Endothelial cell of umbilical vein (primary cell): ENCODE data around the gene EBF4. TPM values are rescaled to one million over a fixed set of nuclear protein-coding genes. Genes with fewer than 3 reads are reported as not detected.

ENCODE experiments used
- BruUV-seq: library from RNA; stranded (reverse); fragments of 400-500 nt; replicated peaks from 2 replicates; lab custom pipeline; 2021; lab: Mats Ljungman, UMichigan
- CTCF ChIA-PET: fragments of 300-600, 350-600 bp; sonication (Branson Sonifier 250); formaldehyde crosslinking; loops from one replicate; lab custom pipeline; 2021; ENCODE audit warnings: antibody characterized with exemption, inconsistent platforms; lab: Charles Lee
- POLR2A ChIA-PET: fragments of 300-600, 350-600 bp; sonication (Branson Sonifier 250); formaldehyde crosslinking; loops from one replicate; lab custom pipeline; 2021; ENCODE audit warnings: antibody characterized with exemption, inconsistent platforms; lab: Charles Lee
- DNase-seq: peaks from one replicate; pipeline ENCODE4 v3.0.0-alpha.2; 2011; ENCODE audit warnings: low read depth, low spot score
- FAIRE-seq: peaks from 2 replicates; lab custom pipeline; 2011; peaks lifted over from hg19 to GRCh38; lab: Jason Lieb, UNC
- H2AFZ ChIP-seq: 2 replicates; pipeline ENCODE4 v1.6.0; 2012; ENCODE audit warnings: low read depth, low read length, control low read depth, inconsistent platforms
- H3K27ac ChIP-seq: 2 replicates; pipeline ENCODE4 v1.5.1; 2011; ENCODE audit warnings: low read depth, mild to moderate bottlenecking, control low read depth, low read length, moderate library complexity; ENCODE audit not compliant: insufficient read depth
- H3K27me3 ChIP-seq, 2 experiments: 2 replicates each; pipeline versions ENCODE4 v1.6.0 to v1.6.1; 2011; ENCODE audit warnings: low read length in 2 of 2, mixed read lengths in 1 of 2; ENCODE audit not compliant: control insufficient read depth in 2 of 2, insufficient read depth in 2 of 2
- H3K36me3 ChIP-seq, 2 experiments: 2 replicates in 1 of 2; 3 replicates in 1 of 2; pipeline ENCODE4 v1.5.1; 2011; ENCODE audit warnings: low read length in 2 of 2, mild to moderate bottlenecking in 1 of 2, moderate library complexity in 1 of 2; ENCODE audit not compliant: control insufficient read depth in 2 of 2, insufficient read depth in 2 of 2; ENCODE audit errors: extremely low read depth in 1 of 2
- H3K4me1 ChIP-seq: 3 replicates; pipeline ENCODE4 v1.5.1; 2011; ENCODE audit warnings: mild to moderate bottlenecking, low read length; ENCODE audit not compliant: control insufficient read depth, insufficient read depth; ENCODE audit errors: extremely low read depth
- H3K4me2 ChIP-seq: 2 replicates; pipeline ENCODE4 v1.6.1; 2011; ENCODE audit warnings: low read length, control low read depth, mixed read lengths; ENCODE audit not compliant: insufficient read depth
- H3K4me3 ChIP-seq, 3 experiments: fragments of 200-600 bp in 1 of 3; sonication (generic), shearing (Covaris generic) in 1 of 3; replicated peaks in 1 of 3; 2 replicates each; pipeline ENCODE4 v1.5.1; 2011 to 2016; ENCODE audit warnings: control low read depth in 3 of 3, low read length in 3 of 3, mild to moderate bottlenecking in 2 of 3, inconsistent platforms in 1 of 3, low read depth in 1 of 3, moderate library complexity in 1 of 3; ENCODE audit not compliant: insufficient read depth in 1 of 3
- H3K79me2 ChIP-seq: 2 replicates; pipeline ENCODE4 v1.6.0; 2012; ENCODE audit warnings: low read length, inconsistent platforms; ENCODE audit not compliant: control insufficient read depth, insufficient read depth
- H3K9ac ChIP-seq: replicated peaks from 2 replicates; pipeline ENCODE3; 2011; ENCODE audit warnings: low read length, control low read depth; ENCODE audit not compliant: insufficient read depth; ENCODE audit errors: extremely low read depth
- H3K9me1 ChIP-seq: replicated peaks from 3 replicates; pipeline ENCODE4 v1.6.0; 2011; ENCODE audit warnings: mild to moderate bottlenecking, low read length; ENCODE audit not compliant: control insufficient read depth, insufficient read depth; ENCODE audit errors: extremely low read depth
- H3K9me3 ChIP-seq: replicated peaks from 2 replicates; pipeline ENCODE4 v1.5.1; 2012; ENCODE audit warnings: low read length, inconsistent platforms; ENCODE audit not compliant: control insufficient read depth, insufficient read depth
- H4K20me1 ChIP-seq: replicated peaks from 2 replicates; pipeline ENCODE3; 2011; ENCODE audit warnings: mild to moderate bottlenecking, low read length; ENCODE audit not compliant: control insufficient read depth, insufficient read depth; ENCODE audit errors: extremely low read depth
- EZH2 ChIP-seq: IDR thresholded peaks from 2 replicates; pipeline ENCODE4 v1.6.1; 2012; ENCODE audit warnings: borderline replicate concordance, low read depth, mild to moderate bottlenecking, moderate library complexity, low read length, inconsistent platforms; ENCODE audit not compliant: severe bottlenecking
- FOS ChIP-seq: IDR thresholded peaks from 2 replicates; pipeline ENCODE4 v1.6.1; 2011; ENCODE audit warnings: mild to moderate bottlenecking, low read length, moderate library complexity, borderline replicate concordance; ENCODE audit not compliant: insufficient read depth
- GATA2 ChIP-seq: IDR thresholded peaks from 2 replicates; pipeline ENCODE4 v1.7.0; 2011; ENCODE audit warnings: low read depth, mild to moderate bottlenecking, moderate library complexity, mixed read lengths, low read length; ENCODE audit not compliant: insufficient read length, insufficient read depth
- JUN ChIP-seq: IDR thresholded peaks from 2 replicates; pipeline ENCODE4 v1.6.1; 2011; ENCODE audit warnings: borderline replicate concordance, low read depth; ENCODE audit not compliant: insufficient read length, insufficient read depth
- MYC ChIP-seq: IDR thresholded peaks from one replicate; pipeline ENCODE4 v1.6.1; 2011; ENCODE audit warnings: mild to moderate bottlenecking, low read depth, low read length
- POLR2AphosphoS5 ChIP-seq: IDR thresholded peaks from 2 replicates; pipeline ENCODE4 v1.6.1; 2012; ENCODE audit warnings: low read depth, mild to moderate bottlenecking, control low read depth, low read length, moderate library complexity; ENCODE audit not compliant: insufficient read depth
- dilution Hi-C: fragments of 300-500 bp; cut with MboI; formaldehyde crosslinking; loops from one replicate; pipeline ENCODE4 v1.15.0; 2019; ENCODE audit warnings: low sequenced_read_pairs; ENCODE audit not compliant: extremely low pct_ligation_motif_present
- intact Hi-C: fragments of 100-400 bp; cut with micrococcal nuclease; formaldehyde crosslinking; loops from one replicate; pipeline ENCODE4 v1.10.0; 2022
- polyA plus RNA-seq, 4 experiments: library from polyadenylated mRNA; depleted of rRNA in 3 of 4; stranded (reverse) in 3 of 4; unstranded in 1 of 4; fragments of >200 nt; gene quantifications; 2 replicates each; pipeline versions ENCODE4 v1.2.1 to v1.2.3, GENCODE V29; 2011 to 2012; ENCODE audit warnings: missing spikeins in 1 of 4
- total RNA-seq: library from RNA; stranded (reverse); gene quantifications from 2 replicates; pipeline ENCODE4 v1.2.3, GENCODE V29; 2021
- TF ChIP-seq, protein P1 (sequence below), 2 donors: IDR thresholded peaks; 1 replicate in 1 of 2; 2 replicates in 1 of 2; pipeline ENCODE4 v1.5.1; 2011; ENCODE audit warnings: low read length in 2 of 2, mild to moderate bottlenecking in 2 of 2, moderate library complexity in 2 of 2, control low read depth in 1 of 2, inconsistent platforms in 1 of 2, low read depth in 1 of 2; ENCODE audit not compliant: insufficient read depth in 1 of 2; ENCODE audit errors: extremely low read depth in 1 of 2
- TF ChIP-seq, protein P2 (sequence below): IDR thresholded peaks from 2 replicates; pipeline ENCODE4 v1.6.1; 2011; ENCODE audit not compliant: insufficient read depth, insufficient read length

Gene EBF4
- total and polyA plus RNA-seq, 2 donors (not counting 3 experiments of a cell fraction or from before 2014, with no cell fraction given) = 2.7 to 3.4 TPM

DNA sequence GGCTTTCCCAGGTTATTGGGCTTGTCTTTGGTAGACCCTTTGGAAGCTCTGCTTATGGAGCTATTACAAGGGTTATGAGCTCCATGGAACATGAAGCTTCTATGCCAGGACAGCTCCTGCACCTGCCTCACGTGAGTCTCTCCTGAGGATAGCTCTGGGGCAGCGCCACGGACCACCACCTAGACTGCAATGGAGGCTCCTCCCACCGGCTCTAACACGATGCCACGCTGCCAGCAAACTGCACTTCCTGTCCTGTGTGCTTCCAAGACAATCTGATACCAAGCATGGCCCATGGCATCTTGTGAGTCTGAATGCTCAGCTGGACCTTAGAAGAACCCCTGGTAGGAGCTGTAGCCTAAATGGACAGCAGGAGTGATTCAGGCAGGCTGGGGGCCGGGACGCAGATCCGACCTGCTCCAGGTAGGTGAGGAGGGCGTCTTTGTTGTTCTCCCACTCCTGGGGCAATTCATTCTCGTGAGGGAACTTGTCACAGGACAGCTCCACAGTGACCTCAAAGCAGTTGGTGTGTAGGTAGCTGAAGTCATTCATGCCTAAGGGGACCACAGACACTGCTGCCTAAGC lies 102.4 kb downstream of the EBF4 start:
- H3K9ac ChIP-seq = no peak overlapping the region
- H3K36me3 ChIP-seq = no peaks in the 10 kb centered on the region
- no peaks in the 10 kb centered on the region for H4K20me1 ChIP-seq
- ChIA-PET CTCF (no interaction called here), POLR2A (no interaction called here)
- H2AFZ ChIP-seq = no peak overlapping the region
- H3K27me3 ChIP-seq = peaks cover 8 to 11% of the 10 kb centered on the region in 2 experiments
- intact Hi-C loops = no loop called here
- no peak for TF ChIP-seq POLR2AphosphoS5
- no peak for TF ChIP-seq EZH2
- TF ChIP-seq MYC = no peak
- TF ChIP-seq JUN = no peak
- no peak for TF ChIP-seq FOS
- TF ChIP-seq, protein P1, sequence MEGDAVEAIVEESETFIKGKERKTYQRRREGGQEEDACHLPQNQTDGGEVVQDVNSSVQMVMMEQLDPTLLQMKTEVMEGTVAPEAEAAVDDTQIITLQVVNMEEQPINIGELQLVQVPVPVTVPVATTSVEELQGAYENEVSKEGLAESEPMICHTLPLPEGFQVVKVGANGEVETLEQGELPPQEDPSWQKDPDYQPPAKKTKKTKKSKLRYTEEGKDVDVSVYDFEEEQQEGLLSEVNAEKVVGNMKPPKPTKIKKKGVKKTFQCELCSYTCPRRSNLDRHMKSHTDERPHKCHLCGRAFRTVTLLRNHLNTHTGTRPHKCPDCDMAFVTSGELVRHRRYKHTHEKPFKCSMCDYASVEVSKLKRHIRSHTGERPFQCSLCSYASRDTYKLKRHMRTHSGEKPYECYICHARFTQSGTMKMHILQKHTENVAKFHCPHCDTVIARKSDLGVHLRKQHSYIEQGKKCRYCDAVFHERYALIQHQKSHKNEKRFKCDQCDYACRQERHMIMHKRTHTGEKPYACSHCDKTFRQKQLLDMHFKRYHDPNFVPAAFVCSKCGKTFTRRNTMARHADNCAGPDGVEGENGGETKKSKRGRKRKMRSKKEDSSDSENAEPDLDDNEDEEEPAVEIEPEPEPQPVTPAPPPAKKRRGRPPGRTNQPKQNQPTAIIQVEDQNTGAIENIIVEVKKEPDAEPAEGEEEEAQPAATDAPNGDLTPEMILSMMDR (IDR thresholded peaks at IDR 0.05; ENCODE audit: extremely low read depth in 1 of 2, insufficient read depth in 1 of 2, low read depth in 1 of 2, low read length in 2 of 2) = no peak
- dilution Hi-C loops = no loop called here
- H3K27ac ChIP-seq = no peak overlapping the region
- H3K4me3 ChIP-seq = no peak overlapping the region
- no peaks in the 10 kb centered on the region for H3K9me1 ChIP-seq
- H3K9me3 ChIP-seq = no peaks in the 10 kb centered on the region
- DNase-seq (no peak), FAIRE-seq (no peak)
- BruUV-seq = no TSS peak
- no peaks in the 10 kb centered on the region for H3K79me2 ChIP-seq
- H3K4me1 ChIP-seq = no peaks in the 10 kb centered on the region
- no peak overlapping the region for H3K4me2 ChIP-seq

DNA sequence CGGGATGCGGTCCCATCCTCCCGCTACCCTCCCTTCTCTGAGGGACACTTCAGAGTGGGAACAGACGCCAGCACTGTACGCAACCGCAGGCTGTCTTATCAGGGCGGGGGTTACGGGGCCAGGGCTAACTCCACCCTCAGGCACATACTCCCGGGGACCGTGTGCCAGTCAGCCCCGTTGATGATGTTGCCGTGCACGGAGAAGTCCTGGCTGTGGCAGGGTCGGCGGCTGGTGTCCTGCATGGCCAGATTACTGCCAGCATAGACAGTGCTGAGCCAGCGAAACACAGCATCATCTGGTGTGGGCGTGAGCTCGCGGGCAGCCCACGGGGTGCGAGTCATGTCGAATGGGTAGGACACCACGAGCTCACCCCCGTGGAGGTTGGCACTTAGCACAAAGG lies 102.9 kb downstream of the EBF4 start:
- FAIRE-seq = no peak
- Histone ChIP-seq H3K4me3 (no peak overlapping the region), H3K27ac (no peak overlapping the region), H3K36me3 (no peaks in the 10 kb centered on the region), H3K9me3 (no peaks in the 10 kb centered on the region), H3K4me1 (no peaks in the 10 kb centered on the region), H4K20me1 (no peaks in the 10 kb centered on the region), H3K9ac (no peak overlapping the region), H3K79me2 (no peaks in the 10 kb centered on the region), H3K4me2 (no peak overlapping the region), H2AFZ (no peak overlapping the region), H3K9me1 (no peaks in the 10 kb centered on the region), H3K27me3 (peaks cover 12 to 14% of the 10 kb centered on the region in 2 experiments)
- POLR2A ChIA-PET = no interaction called here
- CTCF ChIA-PET = no interaction called here
- dilution Hi-C loops (no loop called here), intact Hi-C loops (no loop called here)
- DNase-seq = no peak
- BruUV-seq = no TSS peak
- TF ChIP-seq GATA2 = no peak
- TF ChIP-seq, protein P2, sequence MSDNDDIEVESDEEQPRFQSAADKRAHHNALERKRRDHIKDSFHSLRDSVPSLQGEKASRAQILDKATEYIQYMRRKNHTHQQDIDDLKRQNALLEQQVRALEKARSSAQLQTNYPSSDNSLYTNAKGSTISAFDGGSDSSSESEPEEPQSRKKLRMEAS = no peak
